Measurements from ENCODE around the gene CDCP1.

CDCP1 gene

GRCh38 chr3:45187694-45188141 lies 41.5 kb upstream of the CDCP1 start:
- DNase-seq (ENCODE audit: low read depth): no peak
- no peak overlapping the region for H3K4me3 ChIP-seq (ENCODE audit: low read length)
- TF ChIP-seq CTCF (conservative IDR thresholded peaks at IDR 0.05; ENCODE audit: low read depth, low read length): no peak

- TF ChIP-seq CTCF (conservative IDR thresholded peaks at IDR 0.05; ENCODE audit: low read depth, low read length): no peak
- H3K4me3 ChIP-seq (ENCODE audit: low read length): no peak overlapping the region
- no peak for DNase-seq (ENCODE audit: low read depth)
Observed at GRCh38 chr3:45186871-45187270, 40.7 kb upstream of the CDCP1 start.

GRCh38 chr3:45185461-45185860 lies 39.3 kb upstream of the CDCP1 start:
- no peak for DNase-seq (ENCODE audit: low read depth)
- no peak overlapping the region for H3K4me3 ChIP-seq (ENCODE audit: low read length)
- TF ChIP-seq CTCF (conservative IDR thresholded peaks at IDR 0.05; ENCODE audit: low read depth, low read length): no peak

GRCh38 chr3:45185052-45185451 lies 38.9 kb upstream of the CDCP1 start:
- H3K4me3 ChIP-seq (ENCODE audit: low read length): no peak overlapping the region
- DNase-seq (ENCODE audit: low read depth): no peak
- TF ChIP-seq CTCF (conservative IDR thresholded peaks at IDR 0.05; ENCODE audit: low read depth, low read length): no peak

- H3K4me3 ChIP-seq (ENCODE audit: low read length): no peak overlapping the region
- no peak for DNase-seq (ENCODE audit: low read depth)
- TF ChIP-seq CTCF (conservative IDR thresholded peaks at IDR 0.05; ENCODE audit: low read depth, low read length): no peak
Observed at GRCh38 chr3:45183872-45184262, 37.7 kb upstream of the CDCP1 start.

GRCh38 chr3:45182915-45183871 lies 37.0 kb upstream of the CDCP1 start:
- TF ChIP-seq CTCF (conservative IDR thresholded peaks at IDR 0.05; ENCODE audit: low read depth, low read length): no peak
- no peak for DNase-seq (ENCODE audit: low read depth)
- no peak overlapping the region for H3K4me3 ChIP-seq (ENCODE audit: low read length)

GRCh38 chr3:45181496-45181895 lies 35.3 kb upstream of the CDCP1 start:
- no peak for DNase-seq (ENCODE audit: low read depth)
- TF ChIP-seq CTCF (conservative IDR thresholded peaks at IDR 0.05; ENCODE audit: low read depth, low read length): no peak
- H3K4me3 ChIP-seq (ENCODE audit: low read length): no peak overlapping the region

All from retinal pigment epithelial cell (primary cell).